CD4-positive, alpha-beta T cell treated with Interleukin-12 subunit alpha and Interleukin-12 subunit beta, for 1 hour (primary cell): ENCODE results near the gene RPL37A.

Experiments
- DNase-seq: peaks from one replicate; pipeline ENCODE4 v3.0.0-alpha.2; 2020

RPL37A gene

DNA sequence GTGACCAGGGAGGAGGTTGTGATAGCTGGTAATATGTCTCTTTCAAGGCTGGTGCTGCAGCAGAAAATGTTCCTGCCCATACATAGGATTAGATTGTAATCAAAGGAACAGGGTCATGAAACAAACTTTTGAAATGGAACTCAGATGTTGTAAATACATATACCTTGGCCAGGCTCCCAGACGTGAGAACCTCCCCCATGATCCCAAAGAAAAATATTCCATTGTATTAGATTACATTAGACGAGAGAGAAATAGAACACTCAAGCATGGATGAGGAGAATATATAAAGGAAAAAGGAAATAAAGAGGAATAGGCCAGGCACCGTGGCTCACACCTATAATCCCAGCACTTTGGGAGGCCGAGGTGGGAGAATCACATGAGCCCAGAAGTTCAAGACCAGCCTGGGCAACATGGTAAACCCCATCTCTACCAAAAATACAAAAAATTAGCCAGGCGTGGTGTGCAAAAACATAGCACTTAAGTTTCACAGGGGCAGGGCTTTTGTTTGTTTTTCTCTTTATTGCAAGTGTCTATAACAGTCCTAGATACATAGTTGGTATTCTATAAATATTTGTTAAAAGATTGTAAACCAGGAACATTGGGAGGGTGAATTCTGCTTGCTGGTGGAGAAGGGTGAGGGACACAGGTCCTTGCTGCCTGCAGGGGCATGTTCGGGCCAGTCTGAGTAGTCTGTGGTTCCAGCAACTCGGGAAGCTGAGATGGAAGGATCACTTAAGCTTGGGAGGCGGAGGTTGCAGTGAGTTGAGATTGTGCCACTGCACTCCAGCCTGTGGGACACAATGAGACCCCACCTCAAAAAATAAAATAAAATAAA is 52.8 kb downstream of the RPL37A start:
- no peak for DNase-seq

DNA sequence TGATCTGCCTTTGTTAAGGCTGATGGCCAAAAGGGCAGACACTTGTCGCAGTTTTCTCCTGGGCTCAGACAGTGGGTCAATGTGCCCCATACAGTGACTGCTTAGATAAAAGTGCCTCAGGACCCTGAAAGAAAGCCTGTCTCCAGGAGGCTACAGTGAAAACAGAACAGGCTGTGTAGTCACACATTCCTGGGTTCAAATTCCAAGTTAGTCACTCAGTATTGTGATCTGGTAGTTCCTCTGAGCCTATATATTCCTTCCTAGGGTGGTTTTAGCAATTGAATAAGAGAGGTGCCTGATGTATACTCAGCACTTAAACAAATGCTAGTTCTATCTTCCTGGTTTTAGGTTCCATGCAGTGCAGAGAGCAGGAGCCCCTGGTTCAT is 54.4 kb downstream of the RPL37A start:
- DNase-seq: no peak
